Lower lobe of right lung (tissue), 2 donors: Measurements from ENCODE around the gene SLC25A25. TPM values are rescaled to one million over a fixed set of nuclear protein-coding genes. Genes with fewer than 3 reads are reported as not detected.

Source experiments
- ATAC-seq, 2 donors: fragments of 200-7000 bp; cut with Tn5 transposase; one replicate each; pipeline ENCODE4 v1.9.1; 2020 to 2022; ENCODE audit warnings: mild to moderate bottlenecking in 2 of 2, moderate library complexity in 2 of 2
- DNase-seq: peaks from one replicate; pipeline ENCODE4 v3.0.0-alpha.2; 2020
- H3K27ac ChIP-seq: fragments of 200-600 bp; one replicate; pipeline ENCODE4 v1.8.0; 2022
- H3K27me3 ChIP-seq: fragments of 200-600 bp; one replicate; pipeline ENCODE4 v1.8.0; 2022; ENCODE audit warnings: low read depth
- H3K36me3 ChIP-seq: fragments of 200-600 bp; one replicate; pipeline ENCODE4 v1.8.0; 2022; ENCODE audit warnings: mild to moderate bottlenecking
- H3K4me1 ChIP-seq: fragments of 200-600 bp; one replicate; pipeline ENCODE4 v1.8.0; 2022
- H3K4me3 ChIP-seq: fragments of 200-600 bp; one replicate; pipeline ENCODE4 v1.8.0; 2022; ENCODE audit warnings: mild to moderate bottlenecking
- H3K9me3 ChIP-seq: fragments of 200-600 bp; one replicate; pipeline ENCODE4 v1.8.0; 2022
- intact Hi-C: fragments of 100-400 bp; cut with DNase I; formaldehyde crosslinking; loops from one replicate; pipeline ENCODE4 v1.11.0; 2022
- total RNA-seq: library from RNA; stranded (reverse); fragmentation: NEBNext Ultra II Directional; extraction: Animal tissue kit (Norgen Biotek cat#: 25700); gene quantifications from one replicate; pipeline ENCODE4 v1.2.1, GENCODE V29; 2021
- TF ChIP-seq, protein P1 (sequence below): fragments of 200-600 bp; IDR thresholded peaks from one replicate; pipeline ENCODE4 v1.8.0; 2022; ENCODE audit warnings: antibody characterized with exemption, mild to moderate bottlenecking
- donor health status: DM: no; HTN: yes; CAD: no; lungs with severe emphysema.

The SLC25A25 gene
- total RNA-seq, 1 donor from 2014 or later, result 27.3 TPM

DNA sequence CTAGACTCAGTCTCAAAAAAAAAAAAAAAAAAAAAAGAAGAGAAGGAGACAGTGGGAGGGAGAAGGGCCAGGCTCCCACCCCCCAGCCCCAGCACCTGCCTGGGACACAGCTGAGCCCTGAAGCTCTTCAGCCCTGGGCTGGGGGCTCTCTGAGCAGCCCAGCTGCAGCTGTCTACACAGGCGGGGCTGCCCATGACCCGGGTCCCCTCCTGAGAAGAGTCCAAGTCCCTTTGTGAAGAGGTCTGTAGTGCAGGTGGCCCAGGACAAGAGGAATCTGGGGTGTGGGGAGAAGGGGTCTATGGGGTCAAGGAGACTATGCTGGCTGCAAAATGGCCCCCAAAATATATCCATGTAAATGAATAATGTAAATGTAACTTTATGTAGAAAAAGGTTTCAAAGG, 74.6 kb downstream of the SLC25A25 start:
- Histone ChIP-seq H3K4me3 (no peak overlapping the region), H3K9me3 (no peaks in the 10 kb centered on the region), H3K27me3 (no peaks in the 10 kb centered on the region), H3K36me3 (no peaks in the 10 kb centered on the region), H3K4me1 (no peaks in the 10 kb centered on the region), H3K27ac (no peak overlapping the region)
- TF ChIP-seq, protein P1, sequence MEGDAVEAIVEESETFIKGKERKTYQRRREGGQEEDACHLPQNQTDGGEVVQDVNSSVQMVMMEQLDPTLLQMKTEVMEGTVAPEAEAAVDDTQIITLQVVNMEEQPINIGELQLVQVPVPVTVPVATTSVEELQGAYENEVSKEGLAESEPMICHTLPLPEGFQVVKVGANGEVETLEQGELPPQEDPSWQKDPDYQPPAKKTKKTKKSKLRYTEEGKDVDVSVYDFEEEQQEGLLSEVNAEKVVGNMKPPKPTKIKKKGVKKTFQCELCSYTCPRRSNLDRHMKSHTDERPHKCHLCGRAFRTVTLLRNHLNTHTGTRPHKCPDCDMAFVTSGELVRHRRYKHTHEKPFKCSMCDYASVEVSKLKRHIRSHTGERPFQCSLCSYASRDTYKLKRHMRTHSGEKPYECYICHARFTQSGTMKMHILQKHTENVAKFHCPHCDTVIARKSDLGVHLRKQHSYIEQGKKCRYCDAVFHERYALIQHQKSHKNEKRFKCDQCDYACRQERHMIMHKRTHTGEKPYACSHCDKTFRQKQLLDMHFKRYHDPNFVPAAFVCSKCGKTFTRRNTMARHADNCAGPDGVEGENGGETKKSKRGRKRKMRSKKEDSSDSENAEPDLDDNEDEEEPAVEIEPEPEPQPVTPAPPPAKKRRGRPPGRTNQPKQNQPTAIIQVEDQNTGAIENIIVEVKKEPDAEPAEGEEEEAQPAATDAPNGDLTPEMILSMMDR, result no peak
- intact Hi-C loops, result no loop called here
- no peak for ATAC-seq
- peak; percentile 14 for DNase-seq

DNA sequence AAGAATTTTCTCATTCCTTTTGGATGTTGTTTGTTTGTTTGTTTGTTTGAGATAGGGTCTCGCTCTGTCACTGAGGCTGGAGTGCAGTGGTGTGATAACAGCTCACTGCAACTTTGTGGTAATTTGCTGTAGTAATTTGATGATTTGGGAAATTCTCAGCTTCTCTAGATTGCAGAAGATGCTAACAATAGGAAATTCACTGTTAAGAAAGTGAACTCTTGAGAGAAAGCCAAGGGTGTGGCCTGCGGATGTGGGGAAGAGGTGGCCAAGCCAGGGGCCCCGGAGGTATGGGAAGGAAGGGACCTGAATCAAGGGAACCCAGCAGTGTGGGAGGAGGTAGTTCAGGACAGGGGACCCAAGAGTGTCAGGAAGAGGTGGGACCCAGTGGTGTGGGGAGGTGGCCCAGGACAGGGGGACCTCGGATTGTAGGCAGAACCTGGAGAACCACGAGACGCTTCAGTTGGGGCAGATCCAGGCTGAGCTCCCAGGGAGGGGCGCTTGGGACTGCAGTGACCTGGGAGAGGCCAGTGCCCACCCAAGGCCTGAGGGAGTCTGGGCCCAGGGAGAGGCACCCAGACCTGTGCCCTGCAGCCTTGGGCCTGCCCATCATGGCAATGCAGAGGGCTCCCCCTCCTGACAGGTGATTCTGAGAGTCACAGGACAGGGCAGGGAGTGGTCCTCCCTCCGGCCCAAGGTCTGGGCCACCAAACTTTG, 75.7 kb downstream of the SLC25A25 start:
- Histone ChIP-seq H3K36me3 (no peaks in the 10 kb centered on the region), H3K4me3 (no peak overlapping the region), H3K27ac (no peak overlapping the region), H3K9me3 (no peaks in the 10 kb centered on the region), H3K4me1 (peaks cover 4% of the 10 kb centered on the region), H3K27me3 (no peaks in the 10 kb centered on the region)
- DNase-seq (peak; percentile 36), ATAC-seq (no peak)
- TF ChIP-seq, protein P1, result no peak
- intact Hi-C loops, result no loop called here

DNA sequence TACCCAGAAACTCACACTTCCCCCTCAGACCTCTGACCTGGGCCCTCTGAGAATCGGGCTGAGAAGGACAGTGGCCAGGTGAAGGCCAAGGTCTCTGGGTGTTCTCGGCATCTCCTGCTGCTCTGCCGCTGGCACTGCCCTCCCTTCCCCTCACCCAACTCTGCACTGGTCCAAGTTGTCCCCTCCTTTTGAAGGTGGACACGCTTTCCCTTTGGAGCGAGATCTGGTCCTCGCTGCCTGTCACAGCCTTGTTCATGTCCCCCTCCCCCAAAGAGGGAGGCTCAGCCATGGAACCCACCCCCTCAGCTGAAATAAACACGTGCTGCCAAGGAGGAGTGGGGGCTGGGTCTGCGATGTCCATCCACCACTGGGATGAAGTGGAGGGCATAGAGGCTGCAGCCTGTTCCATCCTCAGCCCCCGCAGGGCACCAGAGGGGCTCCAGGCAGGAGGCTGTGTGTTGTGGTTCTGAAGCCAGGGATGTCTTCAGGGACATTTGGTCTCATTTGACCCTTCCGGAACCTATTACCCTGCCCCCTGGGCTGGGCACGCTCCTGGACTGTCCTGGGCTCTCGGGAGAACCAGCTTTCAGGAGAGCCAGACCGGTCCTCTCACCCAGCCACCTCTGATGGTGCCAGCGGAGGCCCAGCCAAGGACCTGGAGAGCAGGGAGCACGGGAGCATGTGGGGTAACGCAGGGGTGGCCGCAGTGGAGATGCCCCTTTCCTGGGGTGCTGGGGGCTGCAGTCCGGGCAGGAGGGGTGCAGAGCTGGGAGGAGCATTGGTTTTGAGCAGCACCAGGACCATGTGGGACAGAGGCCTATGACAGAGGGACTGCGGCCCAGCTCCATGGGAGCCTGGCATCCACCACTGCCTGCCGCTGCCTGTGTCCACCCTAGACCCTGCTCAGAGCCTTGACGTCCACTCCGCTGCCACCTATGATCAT, 76.5 kb downstream of the SLC25A25 start:
- TF ChIP-seq, protein P1, result no peak
- DNase-seq, result peak; percentile 28
- Histone ChIP-seq H3K27me3 (no peaks in the 10 kb centered on the region), H3K4me3 (no peak overlapping the region), H3K27ac (no peak overlapping the region), H3K9me3 (no peaks in the 10 kb centered on the region), H3K4me1 (peaks cover 12% of the 10 kb centered on the region), H3K36me3 (no peaks in the 10 kb centered on the region)
- intact Hi-C loops, result no loop called here
- no peak for ATAC-seq

DNA sequence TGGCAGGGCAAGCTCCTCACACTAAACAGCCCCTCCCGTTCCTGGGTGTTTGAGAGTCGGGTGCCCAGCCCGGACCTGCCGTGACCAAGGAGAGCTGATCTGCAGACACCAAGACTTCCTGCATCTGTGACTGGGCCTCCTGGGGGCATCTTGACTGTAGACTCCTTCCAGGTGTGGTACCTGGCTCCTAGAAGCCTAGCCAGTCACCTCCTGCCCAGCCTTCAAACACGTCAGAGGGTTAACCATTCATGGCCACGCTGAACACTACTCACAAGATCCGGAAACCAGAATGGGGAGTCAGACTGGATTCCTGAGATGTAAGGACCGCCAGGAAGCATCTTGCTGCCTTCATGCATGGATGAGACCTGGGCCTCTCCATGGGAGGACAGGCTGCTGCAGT, 77.5 kb downstream of the SLC25A25 start:
- TF ChIP-seq, protein P1, result no peak
- peak; percentile 12 for DNase-seq
- Histone ChIP-seq H3K27ac (no peak overlapping the region), H3K27me3 (no peaks in the 10 kb centered on the region), H3K9me3 (no peaks in the 10 kb centered on the region), H3K4me3 (no peak overlapping the region), H3K36me3 (no peaks in the 10 kb centered on the region), H3K4me1 (peaks cover 21% of the 10 kb centered on the region)
- intact Hi-C loops, result no loop called here
- ATAC-seq, result no peak

DNA sequence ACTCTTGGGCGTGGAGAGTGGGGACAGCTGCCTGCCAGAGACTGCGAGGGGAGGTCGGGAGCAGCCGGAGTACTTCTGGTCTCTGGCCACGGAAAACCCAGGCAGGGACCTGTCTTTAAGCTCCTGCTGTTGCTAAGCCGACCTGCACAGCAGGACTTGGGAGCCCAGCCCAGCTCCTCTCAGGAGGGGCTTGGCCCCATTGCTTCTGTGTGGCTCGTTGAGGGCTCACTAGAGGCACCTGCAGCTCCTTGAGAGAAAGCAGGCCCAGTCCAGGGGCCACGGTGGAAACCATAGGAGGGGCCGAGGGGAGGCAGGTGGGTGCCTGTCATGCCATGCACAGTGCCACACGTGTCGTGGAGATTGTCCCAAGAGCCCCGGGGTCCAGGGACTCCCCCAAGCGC, 77.9 kb downstream of the SLC25A25 start:
- TF ChIP-seq, protein P1, result no peak
- H3K4me1 ChIP-seq, result peaks cover 25% of the 10 kb centered on the region
- peak; percentile 41 for DNase-seq
- no peak overlapping the region for H3K27ac ChIP-seq
- H3K9me3 ChIP-seq, result no peaks in the 10 kb centered on the region
- ATAC-seq, result no peak
- no peaks in the 10 kb centered on the region for H3K27me3 ChIP-seq
- no peaks in the 10 kb centered on the region for H3K36me3 ChIP-seq
- intact Hi-C loops, result no loop called here
- H3K4me3 ChIP-seq, result no peak overlapping the region
